Kidney (tissue), 14 donors: Measurements from ENCODE around the gene SUPT5H. TPM values are rescaled to one million over a fixed set of nuclear protein-coding genes. Genes with fewer than 3 reads are reported as not detected.

Experiments used
- DNase-seq, 5 donors: peaks; one replicate each; pipeline ENCODE4 v3.0.0-alpha.2; 2013 to 2020
- FAIRE-seq: peaks from 2 replicates; lab custom pipeline; 2012; peaks lifted over from hg19 to GRCh38; lab: Jason Lieb, UNC
- H3K27ac ChIP-seq, 2 donors: one replicate each; pipeline ENCODE4 v1.7.0; 2013; ENCODE audit warnings: low read depth in 2 of 2, low read length in 2 of 2, inconsistent platforms in 1 of 2
- H3K27me3 ChIP-seq: one replicate; pipeline ENCODE4 v1.7.1; 2013; ENCODE audit warnings: low read length, inconsistent platforms; ENCODE audit not compliant: control insufficient read depth, insufficient read depth
- H3K36me3 ChIP-seq, 3 donors: one replicate each; pipeline versions ENCODE4 v1.7.0 to v1.7.1; 2013; ENCODE audit warnings: low read length in 3 of 3, control low read depth in 1 of 3, inconsistent platforms in 1 of 3; ENCODE audit not compliant: insufficient read depth in 3 of 3, control insufficient read depth in 2 of 3
- H3K4me1 ChIP-seq, 3 donors: one replicate each; pipeline versions ENCODE4 v1.7.0 to v1.7.1; 2013; ENCODE audit warnings: low read length in 3 of 3, inconsistent platforms in 1 of 3, low read depth in 1 of 3; ENCODE audit not compliant: control insufficient read depth in 2 of 3, insufficient read depth in 2 of 3
- H3K4me3 ChIP-seq, 3 donors: one replicate each; pipeline versions ENCODE4 v1.7.0 to v1.8.1; 2013; ENCODE audit warnings: low read length in 3 of 3, control low read depth in 1 of 3, inconsistent platforms in 1 of 3
- H3K9ac ChIP-seq, 3 donors: one replicate each; pipeline versions ENCODE4 v1.7.0 to v1.7.1; 2013; ENCODE audit warnings: low read length in 3 of 3, control low read depth in 1 of 3, inconsistent platforms in 1 of 3
- H3K9me3 ChIP-seq, 3 donors: one replicate each; pipeline versions ENCODE4 v1.7.0 to v1.7.1; 2013; ENCODE audit warnings: low read length in 3 of 3, control low read depth in 1 of 3, inconsistent platforms in 1 of 3; ENCODE audit not compliant: control insufficient read depth in 2 of 3, insufficient read depth in 1 of 3
- intact Hi-C: fragments of 100-400 bp; cut with DNase I; formaldehyde crosslinking; loops from one replicate; pipeline ENCODE4 v1.11.1; 2022
- microRNA-seq: library from miRNA; unstranded; fragments of <30 nt; microRNA quantifications from one replicate; pipeline ENCODE4 v1.2.0, GENCODE V29; 2020
- polyA plus RNA-seq: library from polyadenylated mRNA; stranded (reverse); fragments of 350-450 nt; fragmentation: Illumina TruSeq; extraction: RNeasy Lipid Tissue Mini Kit (QIAGEN cat#74804); gene quantifications from one replicate; pipeline ENCODE4 v1.2.3, GENCODE V29; 2014; ENCODE audit warnings: low read depth, low replicate concordance; ENCODE audit not compliant: insufficient read depth
- total RNA-seq: library from RNA; stranded (reverse); fragmentation: NEBNext Ultra II Directional; extraction: Animal tissue kit (Norgen Biotek cat#: 25700); gene quantifications from one replicate; pipeline ENCODE4 v1.2.1, GENCODE V29; 2021
- TF ChIP-seq, protein P1 (sequence below): IDR thresholded peaks from 3 replicates; pipeline ENCODE4 v1.5.1; 2012; ENCODE audit warnings: mild to moderate bottlenecking, moderate library complexity, borderline replicate concordance; ENCODE audit not compliant: insufficient read depth; ENCODE audit errors: extremely low read depth
- donor health status: control.
- donor health status: control.
- donor health status: control.
- donor health status: control.
- donor health status: control.
- donor health status: DM: yes; HTN: yes; CAD: no.
- donor health status: Normal renal cell carcinoma (clear cell type).

Gene SUPT5H
- total and polyA plus RNA-seq, 2 donors from 2014 or later, result 106 to 123 TPM

DNA sequence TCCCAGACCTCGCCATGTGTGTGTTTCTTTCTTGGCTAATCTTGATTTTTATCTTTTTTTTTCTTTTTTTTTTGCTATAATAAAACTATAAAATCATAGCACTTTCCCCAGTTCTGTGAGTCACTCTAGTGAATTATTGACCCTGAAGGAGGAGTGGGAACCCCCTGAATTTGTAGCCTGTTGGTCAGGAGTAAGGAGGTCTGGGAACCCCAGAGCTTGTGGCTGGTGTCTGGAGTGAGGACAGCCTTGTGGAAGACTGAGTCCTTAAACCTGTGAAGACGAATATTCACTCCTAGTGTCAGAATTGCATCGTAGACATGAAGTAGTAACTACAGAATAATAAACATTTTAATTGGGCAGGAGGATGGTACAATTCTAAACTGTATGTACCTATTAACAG lies 79.8 kb downstream of the SUPT5H start:
- Histone ChIP-seq H3K4me1 (no peaks in the 10 kb centered on the region), H3K36me3 (no peaks in the 10 kb centered on the region), H3K9ac (no peak overlapping the region), H3K27me3 (no peaks in the 10 kb centered on the region), H3K27ac (no peak overlapping the region), H3K9me3 (no peaks in the 10 kb centered on the region), H3K4me3 (no peak overlapping the region)
- FAIRE-seq, result no peak
- TF ChIP-seq, protein P1, sequence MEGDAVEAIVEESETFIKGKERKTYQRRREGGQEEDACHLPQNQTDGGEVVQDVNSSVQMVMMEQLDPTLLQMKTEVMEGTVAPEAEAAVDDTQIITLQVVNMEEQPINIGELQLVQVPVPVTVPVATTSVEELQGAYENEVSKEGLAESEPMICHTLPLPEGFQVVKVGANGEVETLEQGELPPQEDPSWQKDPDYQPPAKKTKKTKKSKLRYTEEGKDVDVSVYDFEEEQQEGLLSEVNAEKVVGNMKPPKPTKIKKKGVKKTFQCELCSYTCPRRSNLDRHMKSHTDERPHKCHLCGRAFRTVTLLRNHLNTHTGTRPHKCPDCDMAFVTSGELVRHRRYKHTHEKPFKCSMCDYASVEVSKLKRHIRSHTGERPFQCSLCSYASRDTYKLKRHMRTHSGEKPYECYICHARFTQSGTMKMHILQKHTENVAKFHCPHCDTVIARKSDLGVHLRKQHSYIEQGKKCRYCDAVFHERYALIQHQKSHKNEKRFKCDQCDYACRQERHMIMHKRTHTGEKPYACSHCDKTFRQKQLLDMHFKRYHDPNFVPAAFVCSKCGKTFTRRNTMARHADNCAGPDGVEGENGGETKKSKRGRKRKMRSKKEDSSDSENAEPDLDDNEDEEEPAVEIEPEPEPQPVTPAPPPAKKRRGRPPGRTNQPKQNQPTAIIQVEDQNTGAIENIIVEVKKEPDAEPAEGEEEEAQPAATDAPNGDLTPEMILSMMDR, result no peak
- intact Hi-C loops, result no loop called here
- no peak for DNase-seq

Small RNA genes lying within 50 kb of the gene (microRNA-seq; reads per million reads assigned to microRNA genes)
- not detected for gene MIR4530

Other genes with a start within 250 kb of the SUPT5H start
- 0.60 TPM for gene NCCRP1, start 248.6 kb upstream of the SUPT5H start, total RNA-seq
- 5.5 TPM for gene NCCRP1, start 248.6 kb upstream of the SUPT5H start, polyA plus RNA-seq
- not detected for gene SYCN, start 241.3 kb upstream of the SUPT5H start, total RNA-seq
- not detected for gene SYCN, start 241.3 kb upstream of the SUPT5H start, polyA plus RNA-seq
- gene IFNL3, start 200.6 kb upstream of the SUPT5H start, total RNA-seq, result not detected
- not detected for gene IFNL3, start 200.6 kb upstream of the SUPT5H start, polyA plus RNA-seq
- not detected for gene IFNL4, start 196.7 kb upstream of the SUPT5H start, total RNA-seq
- not detected for gene IFNL4, start 196.7 kb upstream of the SUPT5H start, polyA plus RNA-seq
- not detected for gene IFNL2, start 177.2 kb upstream of the SUPT5H start, total RNA-seq
- gene IFNL2, start 177.2 kb upstream of the SUPT5H start, polyA plus RNA-seq, result not detected
- gene IFNL1, start 149.2 kb upstream of the SUPT5H start, total RNA-seq, result not detected
- gene IFNL1, start 149.2 kb upstream of the SUPT5H start, polyA plus RNA-seq, result not detected
- 1.2 TPM for gene LRFN1, start 124.7 kb upstream of the SUPT5H start, total RNA-seq
- 0.80 TPM for gene LRFN1, start 124.7 kb upstream of the SUPT5H start, polyA plus RNA-seq
- gene GMFG, start 109.5 kb upstream of the SUPT5H start, total RNA-seq, result 60.7 TPM
- gene GMFG, start 109.5 kb upstream of the SUPT5H start, polyA plus RNA-seq, result 52.4 TPM
- 100 TPM for gene SAMD4B, start 103.2 kb upstream of the SUPT5H start, total RNA-seq
- gene SAMD4B, start 103.2 kb upstream of the SUPT5H start, polyA plus RNA-seq, result 92.9 TPM
- gene PAF1, start 54.5 kb upstream of the SUPT5H start, total RNA-seq, result 37.1 TPM
- 54.0 TPM for gene PAF1, start 54.5 kb upstream of the SUPT5H start, polyA plus RNA-seq
- gene MED29, start 54.2 kb upstream of the SUPT5H start, total RNA-seq, result 50.4 TPM
- gene MED29, start 54.2 kb upstream of the SUPT5H start, polyA plus RNA-seq, result 32.4 TPM
- 132 TPM for gene ZFP36, start 38.7 kb upstream of the SUPT5H start, total RNA-seq
- gene ZFP36, start 38.7 kb upstream of the SUPT5H start, polyA plus RNA-seq, result 87.9 TPM
- gene PLEKHG2, start 32.9 kb upstream of the SUPT5H start, total RNA-seq, result 29.7 TPM
- gene PLEKHG2, start 32.9 kb upstream of the SUPT5H start, polyA plus RNA-seq, result 8.5 TPM
- 1,461 TPM for gene RPS16, start 9.6 kb upstream of the SUPT5H start, total RNA-seq
- gene RPS16, start 9.6 kb upstream of the SUPT5H start, polyA plus RNA-seq, result 1,965 TPM
- gene TIMM50, start 35.3 kb downstream of the SUPT5H start, total RNA-seq, result 52.4 TPM
- gene TIMM50, start 35.3 kb downstream of the SUPT5H start, polyA plus RNA-seq, result 74.4 TPM
- 0.13 TPM for gene DLL3, start 53.4 kb downstream of the SUPT5H start, total RNA-seq
- gene DLL3, start 53.4 kb downstream of the SUPT5H start, polyA plus RNA-seq, result 0.17 TPM
- not detected for gene SELENOV, start 69.6 kb downstream of the SUPT5H start, total RNA-seq
- not detected for gene SELENOV, start 69.6 kb downstream of the SUPT5H start, polyA plus RNA-seq
- gene EID2B, start 87.3 kb downstream of the SUPT5H start, total RNA-seq, result 3.3 TPM
- gene EID2B, start 87.3 kb downstream of the SUPT5H start, polyA plus RNA-seq, result 4.6 TPM
- 12.0 TPM for gene EID2, start 94.6 kb downstream of the SUPT5H start, total RNA-seq
- gene EID2, start 94.6 kb downstream of the SUPT5H start, polyA plus RNA-seq, result 17.0 TPM
- gene LGALS13, start 156.9 kb downstream of the SUPT5H start, total RNA-seq, result not detected
- gene LGALS13, start 156.9 kb downstream of the SUPT5H start, polyA plus RNA-seq, result not detected
- not detected for gene LGALS16, start 210.3 kb downstream of the SUPT5H start, total RNA-seq
- gene LGALS16, start 210.3 kb downstream of the SUPT5H start, polyA plus RNA-seq, result not detected